CD4-positive, alpha-beta memory T cell (primary cell): ENCODE results near the gene CRX. TPM values are rescaled to one million over a fixed set of nuclear protein-coding genes. Genes with fewer than 3 reads are reported as not detected.
A peak's percentile ranks its signal among the peaks of the same experiment; 100 is the strongest.
"Not testable (repeated sequence)": the region's sequence is repeated elsewhere in the genome, so short reads cannot be mapped to it uniquely, and the experiment has no call there.

Experiments
- CTCF ChIA-PET: fragments of 350-600 bp; sonication (Branson Sonifier 250); formaldehyde crosslinking; loops from one replicate; lab custom pipeline; 2021; ENCODE audit warnings: inconsistent platforms; ENCODE audit not compliant: partially characterized antibody; lab: Charles Lee
- POLR2A ChIA-PET: fragments of 350-600 bp; sonication (Branson Sonifier 250); formaldehyde crosslinking; loops from one replicate; lab custom pipeline; 2021; ENCODE audit not compliant: partially characterized antibody; lab: Charles Lee
- DNase-seq, 5 donors: peaks; one replicate each; pipeline versions ENCODE4 v3.0.0 to v3.0.0-alpha.2; 2020 to 2022; ENCODE audit warnings: mixed read lengths in 1 of 5
- H3K27ac ChIP-seq: one replicate; pipeline ENCODE4 v1.7.0; 2013; ENCODE audit warnings: low read depth, low read length
- H3K27me3 ChIP-seq: 2 replicates; pipeline ENCODE4 v1.7.0; 2013; ENCODE audit warnings: mild to moderate bottlenecking, low read length, moderate library complexity; ENCODE audit not compliant: insufficient read depth
- H3K36me3 ChIP-seq: 2 replicates; pipeline ENCODE4 v1.7.0; 2013; ENCODE audit warnings: mild to moderate bottlenecking, low read length, moderate library complexity; ENCODE audit not compliant: insufficient read depth
- H3K4me1 ChIP-seq: 2 replicates; pipeline ENCODE4 v1.7.0; 2013; ENCODE audit warnings: mild to moderate bottlenecking, low read length, moderate library complexity; ENCODE audit not compliant: insufficient read depth
- H3K4me3 ChIP-seq, 2 donors: one replicate each; pipeline ENCODE4 v1.7.0; 2013; ENCODE audit warnings: low read length in 2 of 2, mild to moderate bottlenecking in 1 of 2
- H3K9me3 ChIP-seq, 2 donors: one replicate each; pipeline ENCODE4 v1.7.0; 2013; ENCODE audit warnings: low read length in 2 of 2, control low read depth in 1 of 2; ENCODE audit not compliant: control insufficient read depth in 1 of 2
- H3K27ac Mint-ChIP-seq, 7 donors: one replicate each; pipeline ENCODE4 v1.8.0; 2020 to 2021; ENCODE audit warnings: mixed read lengths in 7 of 7, mild to moderate bottlenecking in 6 of 7, inconsistent platforms in 3 of 7, moderate library complexity in 3 of 7
- H3K27me3 Mint-ChIP-seq, 2 donors: one replicate each; pipeline ENCODE4 v1.8.0; 2020 to 2021; ENCODE audit warnings: mixed read lengths in 2 of 2
- H3K36me3 Mint-ChIP-seq, 2 donors: one replicate each; pipeline ENCODE4 v1.8.0; 2020 to 2021; ENCODE audit warnings: mixed read lengths in 2 of 2, inconsistent platforms in 1 of 2, mild to moderate bottlenecking in 1 of 2
- H3K4me1 Mint-ChIP-seq, 4 donors: one replicate each; pipeline ENCODE4 v1.8.0; 2020 to 2021; ENCODE audit warnings: mixed read lengths in 4 of 4, mild to moderate bottlenecking in 1 of 4
- H3K4me3 Mint-ChIP-seq, 8 donors: one replicate each; pipeline ENCODE4 v1.8.0; 2020 to 2021; ENCODE audit warnings: mixed read lengths in 8 of 8, mild to moderate bottlenecking in 7 of 8, moderate library complexity in 6 of 8, inconsistent platforms in 3 of 8
- H3K9me3 Mint-ChIP-seq, 8 donors: one replicate each; pipeline ENCODE4 v1.8.0; 2020 to 2021; ENCODE audit warnings: mixed read lengths in 8 of 8, mild to moderate bottlenecking in 5 of 8, inconsistent platforms in 3 of 8, moderate library complexity in 1 of 8
- intact Hi-C: fragments of 100-400 bp; cut with micrococcal nuclease; formaldehyde crosslinking; loops from one replicate; pipeline ENCODE4 v1.15.1; 2023
- polyA plus RNA-seq, 2 donors: library from polyadenylated mRNA; unstranded; fragments of 300-500 nt; fragmentation: Illumina TruSeq; gene quantifications; one replicate each; pipeline ENCODE4 v1.2.3, GENCODE V29; 2021
- total RNA-seq, 2 experiments: library from RNA; stranded (reverse); gene quantifications; one replicate each; pipeline ENCODE4 v1.2.3, GENCODE V29; 2021

Gene CRX
- total and polyA plus RNA-seq, 4 experiments from 2014 or later = not detected

DNA sequence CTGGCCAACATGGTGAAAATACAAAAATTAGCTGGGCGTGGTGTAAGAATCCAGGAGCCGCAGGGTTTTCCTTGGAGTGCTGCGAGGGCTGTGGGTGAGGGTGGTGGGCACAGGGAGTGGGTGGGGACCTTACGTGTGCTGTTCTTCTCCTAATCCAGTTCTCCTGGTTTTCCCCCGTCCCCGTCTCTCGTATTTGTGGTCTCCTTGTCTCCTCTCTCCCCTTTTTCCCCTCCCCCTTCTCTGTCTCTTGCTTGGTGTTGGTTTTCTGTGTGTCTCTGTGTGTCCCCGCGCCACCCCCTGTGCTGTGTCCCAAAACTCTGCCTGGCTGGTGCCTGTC lies 41.6 kb upstream of the CRX start:
- intact Hi-C loops = no loop called here
- ChIA-PET POLR2A (interaction anchor here (1.3 kb wide), 1 partner anchor 35 kb away, joined by 3 read pairs; the partner anchor contains the start of gene NOP53), CTCF (interaction anchor here (0.8 to 1.3 kb wide), 2 partner anchors 8 to 15 kb away, joined by 3 to 4 read pairs; no protein-coding TSS in a partner anchor)
- Mint-ChIP-seq H3K9me3 (no peaks in the 10 kb centered on the region), H3K27ac (peak overlapping the region; percentile 42 to 92 (median 77)), H3K27me3 (no peaks in the 10 kb centered on the region), H3K4me3 (peak overlapping the region; percentile 91 to 98 (median 96)), H3K4me1 (peaks cover 16 to 42% (median 27%) of the 10 kb centered on the region in 4 donors), H3K36me3 (peaks cover 28 to 37% of the 10 kb centered on the region in 2 donors)
- no peak for DNase-seq
- Histone ChIP-seq H3K4me1 (peaks cover 17% of the 10 kb centered on the region), H3K9me3 (no peaks in the 10 kb centered on the region), H3K27me3 (no peaks in the 10 kb centered on the region), H3K4me3 (no peak overlapping the region), H3K27ac (peak overlapping the region; percentile 86), H3K36me3 (peaks cover 5% of the 10 kb centered on the region)

- peaks cover 28 to 43% of the 10 kb centered on the region in 2 donors for H3K36me3 Mint-ChIP-seq
- Histone ChIP-seq H3K4me3 (no peak overlapping the region), H3K27me3 (no peaks in the 10 kb centered on the region), H3K36me3 (peaks cover 11% of the 10 kb centered on the region), H3K4me1 (peaks cover 17% of the 10 kb centered on the region), H3K27ac (no peak overlapping the region), H3K9me3 (no peaks in the 10 kb centered on the region)
- no peak for DNase-seq
- intact Hi-C loops = no loop called here
- POLR2A ChIA-PET = no interaction called here
- H3K27me3 Mint-ChIP-seq = no peaks in the 10 kb centered on the region
- peak overlapping the region in 3 of 8 donors; percentile 1 to 45 (median 35) for H3K4me3 Mint-ChIP-seq
- H3K27ac Mint-ChIP-seq = peak overlapping the region in 5 of 7 donors; percentile 12 to 79 (median 64)
- H3K9me3 Mint-ChIP-seq = no peaks in the 10 kb centered on the region
- peaks cover 16 to 38% (median 28%) of the 10 kb centered on the region in 4 donors for H3K4me1 Mint-ChIP-seq
- CTCF ChIA-PET = interaction anchor here (1.3 to 1.6 kb wide), 2 partner anchors 8 to 17 kb away, joined by 4 read pairs; no protein-coding TSS in a partner anchor
Observed at GRCh38 chr19:47781590-47782262, 40.0 kb upstream of the CRX start.

DNA sequence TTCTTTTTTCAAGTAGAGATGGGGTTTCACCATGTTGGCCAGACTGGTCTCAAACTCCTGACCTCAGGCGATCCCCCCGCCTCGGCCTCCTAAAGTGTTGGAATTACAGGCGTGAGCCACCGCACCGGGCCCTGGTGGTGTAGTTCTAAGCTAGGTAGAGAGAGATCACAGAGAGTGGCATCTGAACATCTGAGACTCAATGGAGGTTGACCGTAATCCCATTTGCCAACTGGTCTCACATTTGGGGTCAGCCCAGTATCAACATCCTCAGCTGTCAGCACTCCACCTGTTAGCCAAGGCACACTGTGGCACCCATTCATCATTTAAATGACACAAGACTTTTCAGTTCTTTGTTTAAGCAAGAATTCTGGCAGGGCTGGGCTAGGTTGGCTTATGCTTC lies 35.2 kb upstream of the CRX start:
- CTCF ChIA-PET = interaction anchor here (2.0 to 7.4 kb wide), 2 partner anchors 20 to 71 kb away, joined by 5 to 54 read pairs; no protein-coding TSS in a partner anchor
- POLR2A ChIA-PET = no interaction called here
- H3K27ac ChIP-seq = no peak overlapping the region

DNA sequence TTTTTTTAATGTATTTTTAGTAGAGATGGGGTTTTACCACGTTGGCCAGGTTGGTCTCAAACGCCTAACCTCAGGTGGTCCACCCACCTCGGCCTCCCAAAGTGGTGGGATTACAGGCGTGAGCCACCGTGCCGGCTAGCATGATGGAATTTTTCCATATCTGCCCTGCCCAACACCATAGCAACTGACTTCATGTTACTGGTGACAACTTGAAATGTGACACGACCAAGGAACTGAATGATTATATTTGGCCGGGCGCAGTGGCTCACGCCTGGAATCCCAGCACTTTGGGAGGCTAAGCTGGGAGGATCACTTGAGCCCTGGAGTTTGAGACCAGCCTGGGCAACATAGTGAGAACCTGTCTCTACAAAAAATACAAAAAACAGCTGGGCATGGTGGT lies 34.4 kb upstream of the CRX start:
- H3K36me3 ChIP-seq = peaks cover 11% of the 10 kb centered on the region
- H3K27ac Mint-ChIP-seq, H3K4me1 ChIP-seq, H3K27me3 Mint-ChIP-seq, H3K27me3 ChIP-seq, intact Hi-C loops, POLR2A ChIA-PET, DNase-seq, H3K27ac ChIP-seq, H3K4me1 Mint-ChIP-seq, H3K9me3 ChIP-seq, H3K9me3 Mint-ChIP-seq, H3K4me3 Mint-ChIP-seq, H3K4me3 ChIP-seq: not testable (repeated sequence)
- H3K36me3 Mint-ChIP-seq = peaks cover 16 to 27% of the 10 kb centered on the region in 2 donors
- CTCF ChIA-PET = interaction anchor here (0.7 to 7.4 kb wide), 6 partner anchors 21 to 355 kb away, joined by 3 to 54 read pairs (median 4); partner anchors contain the start of gene EHD2

More for the DNA sequence above, 35.2 kb upstream of the CRX start:
- H3K4me3 Mint-ChIP-seq = no peak overlapping the region
- H3K27me3 Mint-ChIP-seq = no peaks in the 10 kb centered on the region
- Histone ChIP-seq H3K4me3 (no peak overlapping the region), H3K36me3 (peaks cover 11% of the 10 kb centered on the region), H3K27me3 (no peaks in the 10 kb centered on the region), H3K9me3 (no peaks in the 10 kb centered on the region), H3K4me1 (no peaks in the 10 kb centered on the region)
- intact Hi-C loops = no loop called here
- H3K9me3 Mint-ChIP-seq = no peaks in the 10 kb centered on the region
- no peak overlapping the region for H3K27ac Mint-ChIP-seq
- peaks cover 4 to 12% (median 8%) of the 10 kb centered on the region in 4 donors for H3K4me1 Mint-ChIP-seq
- H3K36me3 Mint-ChIP-seq = peaks cover 24 to 34% of the 10 kb centered on the region in 2 donors
- DNase-seq = no peak

- H3K36me3 Mint-ChIP-seq, POLR2A ChIA-PET, H3K27ac Mint-ChIP-seq: not testable (repeated sequence)
Observed at GRCh38 chr19:47789811-47790210, 31.9 kb upstream of the CRX start.

DNA sequence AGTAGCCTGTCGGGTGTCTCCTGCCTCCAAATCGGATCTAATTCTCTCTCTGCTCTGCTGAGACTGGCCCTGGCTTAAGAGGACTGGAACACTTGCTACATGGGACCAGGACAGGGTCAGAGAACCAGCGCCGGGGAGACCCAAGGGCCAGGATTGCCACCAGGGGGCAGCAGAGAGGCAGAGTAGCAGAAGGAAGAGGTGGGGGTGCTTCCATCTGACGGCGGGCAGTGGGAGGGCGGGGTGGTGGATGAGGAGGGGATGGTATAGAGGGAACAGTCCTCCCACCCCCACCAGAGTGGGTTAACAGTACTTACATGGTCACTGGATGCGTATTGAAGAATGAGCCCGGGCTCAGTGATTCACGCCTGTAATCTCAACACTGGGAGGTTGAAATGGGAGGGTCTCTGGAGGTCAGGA lies 31.3 kb upstream of the CRX start:
- Mint-ChIP-seq H3K27me3 (no peaks in the 10 kb centered on the region), H3K36me3 (peaks cover 0 to 5% of the 10 kb centered on the region in 2 donors), H3K27ac (no peak overlapping the region), H3K4me3 (no peak overlapping the region), H3K4me1 (peaks cover under 1 to 9% (median 4%) of the 10 kb centered on the region in 4 donors), H3K9me3 (peaks cover 0 to 3% (median 0%) of the 10 kb centered on the region in 8 donors)
- no peak overlapping the region for H3K4me3 ChIP-seq
- DNase-seq = peak; percentile 66 to 75 (median 71)
- H3K36me3 ChIP-seq = peaks cover 4% of the 10 kb centered on the region
- H3K9me3 ChIP-seq = peaks cover 0 to 4% of the 10 kb centered on the region in 2 donors
- no peak overlapping the region for H3K27ac ChIP-seq
- H3K27me3 ChIP-seq = no peaks in the 10 kb centered on the region
- no peaks in the 10 kb centered on the region for H3K4me1 ChIP-seq
- POLR2A ChIA-PET = no interaction called here
- intact Hi-C loops = no loop called here
- CTCF ChIA-PET = interaction anchor here (0.7 to 7.4 kb wide), 10 partner anchors 9 to 358 kb away, joined by 3 to 54 read pairs (median 4); partner anchors contain the start of gene EHD2

More at GRCh38 chr19:47789811-47790210, 31.9 kb upstream of the CRX start:
- H3K4me3 ChIP-seq, H3K9me3 ChIP-seq, H3K36me3 ChIP-seq, H3K9me3 Mint-ChIP-seq, H3K4me1 Mint-ChIP-seq, H3K27me3 Mint-ChIP-seq, H3K27me3 ChIP-seq, H3K27ac ChIP-seq, DNase-seq, H3K4me3 Mint-ChIP-seq, H3K4me1 ChIP-seq, intact Hi-C loops: not testable (repeated sequence)
- CTCF ChIA-PET = interaction anchor here (0.7 to 7.4 kb wide), 9 partner anchors 8 to 77 kb away, joined by 3 to 54 read pairs (median 4); partner anchors contain the start of gene EHD2

- H3K4me1 Mint-ChIP-seq = peaks cover 0 to 9% (median 4%) of the 10 kb centered on the region in 4 donors
- ChIA-PET POLR2A (no interaction called here), CTCF (interaction anchor here (7.4 kb wide), 1 partner anchor 26 kb away, joined by 54 read pairs; no protein-coding TSS in a partner anchor)
- DNase-seq = no peak
- Histone ChIP-seq H3K9me3 (peaks cover 0 to 4% of the 10 kb centered on the region in 2 donors), H3K27me3 (no peaks in the 10 kb centered on the region), H3K36me3 (no peaks in the 10 kb centered on the region), H3K27ac (no peak overlapping the region), H3K4me1 (no peaks in the 10 kb centered on the region), H3K4me3 (no peak overlapping the region)
- H3K36me3 Mint-ChIP-seq = no peaks in the 10 kb centered on the region
- H3K9me3 Mint-ChIP-seq = peaks cover 0 to 3% (median 0%) of the 10 kb centered on the region in 8 donors
- H3K27me3 Mint-ChIP-seq = peaks cover 0 to 2% of the 10 kb centered on the region in 2 donors
- no peak overlapping the region for H3K27ac Mint-ChIP-seq
- intact Hi-C loops = no loop called here
- no peak overlapping the region for H3K4me3 Mint-ChIP-seq
Observed at GRCh38 chr19:47792616-47793015, 29.1 kb upstream of the CRX start.
